HFF-Myc (cell line): ENCODE data around the gene LBR.

Experiments used
- DNase-seq: peaks from one replicate; pipeline ENCODE4 v3.0.0-alpha.2; 2011; ENCODE audit warnings: low read depth; ENCODE audit errors: extremely low read depth
- H3K4me3 ChIP-seq: replicated peaks from 2 replicates; pipeline ENCODE4 v1.5.1; 2011; ENCODE audit warnings: low read depth, mild to moderate bottlenecking, control low read depth, low read length
- TF ChIP-seq, protein P1 (sequence below): IDR thresholded peaks from 2 replicates; pipeline ENCODE4 v1.5.1; 2012; ENCODE audit warnings: mild to moderate bottlenecking, low read depth, low read length, control low read depth; ENCODE audit errors: missing control alignments

LBR gene

DNA sequence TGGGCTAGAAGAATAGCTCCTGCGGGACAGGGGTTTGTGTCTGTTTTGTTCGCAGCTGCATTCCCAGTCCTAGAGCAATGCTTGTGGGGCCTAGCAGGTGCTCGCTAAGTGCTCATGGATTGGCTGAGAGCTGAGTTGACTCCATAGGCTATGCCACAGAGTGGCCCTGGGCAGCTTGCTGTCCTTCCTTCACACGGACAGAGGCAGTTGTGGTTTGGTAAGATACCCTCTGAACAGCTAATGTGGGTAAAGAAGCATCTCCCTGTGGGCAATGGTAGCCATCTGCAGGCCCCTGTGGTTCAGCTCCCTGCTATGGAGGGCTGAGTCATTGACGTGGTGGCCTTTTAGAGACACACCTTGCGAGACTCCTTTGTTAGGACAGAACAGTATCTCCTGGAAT is 23.5 kb upstream of the LBR start:
- DNase-seq, result no peak
- H3K4me3 ChIP-seq, result no peak overlapping the region
- TF ChIP-seq, protein P1, sequence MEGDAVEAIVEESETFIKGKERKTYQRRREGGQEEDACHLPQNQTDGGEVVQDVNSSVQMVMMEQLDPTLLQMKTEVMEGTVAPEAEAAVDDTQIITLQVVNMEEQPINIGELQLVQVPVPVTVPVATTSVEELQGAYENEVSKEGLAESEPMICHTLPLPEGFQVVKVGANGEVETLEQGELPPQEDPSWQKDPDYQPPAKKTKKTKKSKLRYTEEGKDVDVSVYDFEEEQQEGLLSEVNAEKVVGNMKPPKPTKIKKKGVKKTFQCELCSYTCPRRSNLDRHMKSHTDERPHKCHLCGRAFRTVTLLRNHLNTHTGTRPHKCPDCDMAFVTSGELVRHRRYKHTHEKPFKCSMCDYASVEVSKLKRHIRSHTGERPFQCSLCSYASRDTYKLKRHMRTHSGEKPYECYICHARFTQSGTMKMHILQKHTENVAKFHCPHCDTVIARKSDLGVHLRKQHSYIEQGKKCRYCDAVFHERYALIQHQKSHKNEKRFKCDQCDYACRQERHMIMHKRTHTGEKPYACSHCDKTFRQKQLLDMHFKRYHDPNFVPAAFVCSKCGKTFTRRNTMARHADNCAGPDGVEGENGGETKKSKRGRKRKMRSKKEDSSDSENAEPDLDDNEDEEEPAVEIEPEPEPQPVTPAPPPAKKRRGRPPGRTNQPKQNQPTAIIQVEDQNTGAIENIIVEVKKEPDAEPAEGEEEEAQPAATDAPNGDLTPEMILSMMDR, result no peak

DNA sequence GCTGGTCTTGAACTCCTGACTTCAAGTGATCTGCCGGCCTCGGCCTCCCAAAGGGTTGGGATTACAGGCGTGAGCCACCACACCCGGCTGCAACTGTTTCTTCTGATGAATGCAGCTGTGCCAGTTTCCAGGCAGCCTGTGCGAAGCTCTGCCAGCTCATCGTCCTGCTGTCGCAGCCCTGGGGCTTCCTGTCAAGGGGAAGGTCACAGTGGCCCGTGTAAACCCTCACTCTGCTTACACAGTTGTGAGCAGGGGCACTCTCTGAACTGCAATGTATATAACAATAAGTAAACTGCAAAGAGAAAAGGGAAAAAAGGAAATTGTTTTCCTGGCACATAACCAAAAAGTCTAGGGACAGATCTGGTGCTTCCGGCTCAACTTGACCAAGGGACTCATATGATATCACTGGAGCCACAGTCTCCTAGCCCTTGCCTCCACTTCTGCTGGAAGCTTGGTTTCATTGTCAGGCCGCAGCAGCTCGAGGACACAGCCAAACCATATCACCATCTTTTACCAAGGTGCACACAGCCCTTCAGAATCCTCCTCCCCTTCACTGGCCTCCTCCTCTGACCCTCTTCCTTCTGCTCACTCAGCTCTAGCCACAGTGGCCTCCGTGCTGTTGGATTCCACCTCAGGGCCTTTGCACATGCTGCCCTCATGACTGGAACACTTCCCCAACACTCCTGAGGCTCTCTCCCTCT is 22.8 kb upstream of the LBR start:
- TF ChIP-seq, protein P1, result no peak
- no peak overlapping the region for H3K4me3 ChIP-seq
- DNase-seq, result no peak

DNA sequence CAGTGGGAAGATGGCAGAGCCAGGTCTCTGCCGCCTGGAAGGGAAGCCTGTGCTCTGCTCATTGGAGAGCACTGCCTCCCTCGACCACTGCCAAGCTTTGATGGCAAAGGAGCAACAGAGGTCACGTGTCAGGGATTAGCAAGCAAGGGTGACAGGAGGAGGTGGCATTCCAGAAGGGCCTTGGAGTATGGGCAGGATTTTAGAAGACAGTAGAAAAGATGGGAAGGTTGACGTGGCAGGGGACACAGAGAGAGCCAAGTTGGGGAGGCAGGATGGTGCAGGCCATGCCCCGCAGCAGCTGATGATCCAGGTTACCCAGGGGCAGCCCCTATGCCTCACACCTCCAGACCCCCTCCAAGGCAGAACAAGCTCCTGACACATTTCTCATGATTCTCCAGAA is 21.9 kb upstream of the LBR start:
- TF ChIP-seq, protein P1, result no peak
- H3K4me3 ChIP-seq, result no peak overlapping the region
- DNase-seq, result no peak

DNA sequence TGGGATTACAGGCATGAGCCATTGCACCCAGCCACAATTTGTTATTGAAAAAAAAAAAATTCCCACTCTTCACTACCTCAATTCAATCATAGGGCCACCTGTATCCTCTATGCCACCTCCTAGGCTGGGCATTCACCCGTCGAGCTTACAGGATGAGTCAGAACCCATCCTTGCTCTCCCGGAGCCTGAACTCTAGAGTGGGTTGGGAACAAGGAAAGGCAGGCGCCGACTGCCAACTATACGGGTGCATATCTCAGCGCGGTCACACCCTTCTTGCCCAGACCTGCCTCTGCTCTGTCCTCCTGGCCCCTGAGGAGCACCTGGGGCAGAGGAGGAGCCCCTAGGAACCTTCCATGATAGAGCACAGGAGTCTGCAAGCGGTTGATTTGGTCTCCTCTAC is 21.4 kb upstream of the LBR start:
- H3K4me3 ChIP-seq, result no peak overlapping the region
- no peak for DNase-seq
- TF ChIP-seq, protein P1, result no peak

DNA sequence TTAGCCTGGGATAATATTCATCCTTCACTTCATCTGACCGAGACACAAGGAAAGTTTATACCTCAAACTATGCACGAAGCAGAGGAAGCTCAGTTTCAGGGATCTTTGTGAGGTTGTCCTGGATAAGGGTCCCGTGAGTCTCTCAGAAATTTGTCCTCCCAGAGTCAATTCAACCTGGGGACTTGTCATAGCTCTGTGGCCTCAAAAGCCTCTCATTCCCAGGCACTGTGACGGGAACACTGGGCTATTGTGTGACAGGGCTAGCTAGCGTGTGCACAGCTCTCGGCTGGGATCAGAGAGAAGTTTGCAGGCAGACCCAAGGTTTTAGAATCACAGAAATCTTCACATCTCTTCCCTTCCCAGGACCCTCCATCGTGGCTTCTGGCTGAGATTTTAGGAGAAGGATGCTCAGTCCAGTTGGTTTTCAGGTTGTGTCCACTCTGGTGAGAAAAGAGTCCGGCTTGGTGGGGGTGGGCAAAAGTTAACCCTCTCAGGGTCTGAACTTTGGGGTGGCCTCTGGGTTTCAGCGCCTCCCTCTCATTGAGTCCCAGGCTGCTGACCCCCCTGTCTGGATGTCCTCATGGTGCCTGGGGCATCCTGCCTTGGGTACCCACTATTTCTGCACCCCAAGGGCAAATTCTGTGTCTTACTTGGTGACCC is 20.4 kb upstream of the LBR start:
- H3K4me3 ChIP-seq, result no peak overlapping the region
- DNase-seq, result no peak
- TF ChIP-seq, protein P1, result no peak

DNA sequence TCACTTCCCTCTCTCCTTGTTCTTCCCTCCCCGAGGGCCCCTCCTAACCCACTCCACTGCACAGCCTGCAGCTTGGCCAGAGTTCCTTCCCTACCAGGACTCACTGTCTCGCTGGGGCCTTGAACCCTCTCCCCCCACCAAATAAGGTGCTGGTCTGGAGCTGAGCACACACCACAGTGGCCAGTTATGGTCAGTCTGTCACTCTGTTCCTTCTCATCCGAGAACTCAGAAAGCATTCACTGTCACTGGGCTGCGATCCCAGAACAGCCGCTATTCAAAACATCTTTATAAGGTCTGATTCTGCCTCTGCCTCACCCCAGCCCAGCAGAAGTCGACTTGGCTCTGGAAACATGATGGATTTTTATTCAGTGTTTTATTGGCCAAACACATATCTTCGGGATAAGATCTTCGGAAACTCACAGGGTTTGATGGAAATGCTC is 19.8 kb upstream of the LBR start:
- DNase-seq, result no peak
- TF ChIP-seq, protein P1, result no peak
- H3K4me3 ChIP-seq, result no peak overlapping the region
